Gastrocnemius medialis (tissue), 4 donors: ENCODE measurements around the gene PLSCR3.

Experiments used
- POLR2A ChIP-seq, 2 donors: fragments of 450-650 bp; IDR thresholded peaks; one replicate each; pipeline ENCODE4 v1.6.1; 2017; ENCODE audit warnings: antibody characterized with exemption in 2 of 2, mild to moderate bottlenecking in 2 of 2, moderate library complexity in 2 of 2
- TF ChIP-seq, protein P1 (sequence below), 5 experiments: fragments of 450-650 bp in 3 of 5; fragments of 200-600 bp in 2 of 5; sonication (generic) in 2 of 5; IDR thresholded peaks in 4 of 5; conservative IDR thresholded peaks in 1 of 5; 1 replicate in 4 of 5; 2 replicates in 1 of 5; pipeline ENCODE4 v1.5.1; 2016 to 2019; ENCODE audit warnings: antibody characterized with exemption in 5 of 5, mild to moderate bottlenecking in 3 of 5, moderate library complexity in 3 of 5

DNA sequence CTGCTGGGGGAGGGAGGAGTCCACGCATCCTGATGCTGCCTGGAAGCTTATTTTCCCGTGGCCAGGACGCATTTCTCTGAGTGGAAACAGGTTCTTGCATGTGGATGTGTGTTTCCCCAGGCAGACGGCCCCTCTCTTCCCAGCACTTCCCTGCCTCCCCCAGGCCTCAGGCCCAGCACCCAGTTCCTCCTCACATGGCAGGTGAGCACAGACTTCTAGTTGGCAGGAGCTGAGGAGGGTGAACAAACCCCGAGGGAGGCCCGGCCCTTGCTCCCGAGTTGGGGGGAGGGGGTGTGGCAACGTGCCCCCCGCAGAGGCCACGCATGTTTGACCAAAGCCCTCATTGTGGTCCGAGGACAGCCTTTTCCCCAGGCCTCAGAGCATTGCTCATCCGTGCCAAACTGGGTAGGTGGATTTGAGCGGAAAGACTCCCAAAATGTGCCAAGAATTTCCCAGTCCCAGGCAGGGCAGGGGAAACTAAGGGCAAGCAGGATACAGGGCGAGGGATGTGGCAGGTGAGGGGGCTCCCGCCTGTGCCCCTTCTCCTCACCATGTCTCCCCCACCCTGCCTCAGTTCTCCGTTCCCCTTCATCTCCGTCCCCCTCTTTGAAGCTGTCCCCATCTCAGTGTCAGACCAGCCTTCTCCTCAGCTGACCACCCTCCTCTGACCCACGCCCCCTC is 24.3 kb upstream of the PLSCR3 start:
- TF ChIP-seq, protein P1, sequence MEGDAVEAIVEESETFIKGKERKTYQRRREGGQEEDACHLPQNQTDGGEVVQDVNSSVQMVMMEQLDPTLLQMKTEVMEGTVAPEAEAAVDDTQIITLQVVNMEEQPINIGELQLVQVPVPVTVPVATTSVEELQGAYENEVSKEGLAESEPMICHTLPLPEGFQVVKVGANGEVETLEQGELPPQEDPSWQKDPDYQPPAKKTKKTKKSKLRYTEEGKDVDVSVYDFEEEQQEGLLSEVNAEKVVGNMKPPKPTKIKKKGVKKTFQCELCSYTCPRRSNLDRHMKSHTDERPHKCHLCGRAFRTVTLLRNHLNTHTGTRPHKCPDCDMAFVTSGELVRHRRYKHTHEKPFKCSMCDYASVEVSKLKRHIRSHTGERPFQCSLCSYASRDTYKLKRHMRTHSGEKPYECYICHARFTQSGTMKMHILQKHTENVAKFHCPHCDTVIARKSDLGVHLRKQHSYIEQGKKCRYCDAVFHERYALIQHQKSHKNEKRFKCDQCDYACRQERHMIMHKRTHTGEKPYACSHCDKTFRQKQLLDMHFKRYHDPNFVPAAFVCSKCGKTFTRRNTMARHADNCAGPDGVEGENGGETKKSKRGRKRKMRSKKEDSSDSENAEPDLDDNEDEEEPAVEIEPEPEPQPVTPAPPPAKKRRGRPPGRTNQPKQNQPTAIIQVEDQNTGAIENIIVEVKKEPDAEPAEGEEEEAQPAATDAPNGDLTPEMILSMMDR (IDR thresholded peaks at IDR 0.05 in 4 of 5, conservative IDR thresholded peaks at IDR 0.05 in 1 of 5), result no peak
- no peak for TF ChIP-seq POLR2A (IDR thresholded peaks at IDR 0.05)
